Panc1 (cell line): Measurements from ENCODE around the gene MAP4K4. TPM values are rescaled to one million over a fixed set of nuclear protein-coding genes. Genes with fewer than 3 reads are reported as not detected.

Source experiments
- ATAC-seq: fragments of 200-7000 bp; cut with Tn5 transposase; 2 replicates; pipeline ENCODE4 v1.9.1; 2020; ENCODE audit warnings: mild to moderate bottlenecking, moderate library complexity
- BruUV-seq: library from RNA; stranded (reverse); fragments of 400-500 nt; replicated peaks from 2 replicates; lab custom pipeline; 2021; lab: Mats Ljungman, UMichigan
- CTCF ChIA-PET: fragments of 300-600 bp; sonication (Branson Sonifier 250); formaldehyde crosslinking; loops from one replicate; lab custom pipeline; 2022; ENCODE audit warnings: antibody characterized with exemption; lab: Charles Lee
- POLR2A ChIA-PET: fragments of 300-600 bp; sonication (Branson Sonifier 250); formaldehyde crosslinking; loops from one replicate; lab custom pipeline; 2022; ENCODE audit warnings: antibody characterized with exemption; lab: Charles Lee
- DNase-seq: peaks from one replicate; pipeline ENCODE4 v3.0.0-alpha.2; 2010; ENCODE audit warnings: low read depth, low spot score
- H3K27ac ChIP-seq: 2 replicates; pipeline ENCODE4 v1.5.1; 2011; ENCODE audit warnings: mild to moderate bottlenecking, low read length, inconsistent platforms
- H3K27me3 ChIP-seq: fragments of 200-500 bp; sonication (Bioruptor generic); 2 replicates; pipeline ENCODE4 v1.6.0; 2014; ENCODE audit warnings: low read length, inconsistent platforms; ENCODE audit not compliant: control insufficient read depth, insufficient read depth
- H3K36me3 ChIP-seq: fragments of 200-500 bp; sonication (Bioruptor generic); 2 replicates; pipeline ENCODE4 v1.5.1; 2014; ENCODE audit warnings: inconsistent platforms, mild to moderate bottlenecking, low read length, moderate library complexity; ENCODE audit not compliant: control insufficient read depth, insufficient read depth
- H3K4me1 ChIP-seq: 2 replicates; pipeline ENCODE4 v1.5.1; 2011; ENCODE audit warnings: inconsistent platforms, mild to moderate bottlenecking, low read length, moderate library complexity; ENCODE audit not compliant: control insufficient read depth, insufficient read depth
- H3K4me3 ChIP-seq, 2 experiments: 2 replicates each; pipeline ENCODE4 v1.5.1; 2011 to 2012; ENCODE audit warnings: low read depth in 2 of 2, low read length in 2 of 2, mild to moderate bottlenecking in 2 of 2, inconsistent platforms in 1 of 2, moderate library complexity in 1 of 2
- H3K9me3 ChIP-seq: fragments of 200-500 bp; sonication (Bioruptor generic); 2 replicates; pipeline ENCODE4 v1.5.1; 2014; ENCODE audit warnings: low read depth, mild to moderate bottlenecking, inconsistent platforms, low read length, moderate library complexity; ENCODE audit not compliant: control insufficient read depth, insufficient read depth
- POLR2AphosphoS5 ChIP-seq: IDR thresholded peaks from 2 replicates; pipeline ENCODE4 v1.6.1; 2012; ENCODE audit warnings: mild to moderate bottlenecking, low read depth, low read length, moderate library complexity
- SIN3A ChIP-seq: IDR thresholded peaks from 2 replicates; pipeline ENCODE4 v1.6.1; 2012; ENCODE audit warnings: low read depth, mild to moderate bottlenecking, low read length, moderate library complexity, borderline replicate concordance; ENCODE audit not compliant: insufficient read depth
- TCF7L2 ChIP-seq: IDR thresholded peaks from 2 replicates; pipeline ENCODE4 v1.6.1; 2011; ENCODE audit warnings: mild to moderate bottlenecking, low read depth, low read length, inconsistent platforms
- in situ Hi-C: cut with HindIII; loops from 2 replicates; pipeline ENCODE4 v1.10.0; 2016; ENCODE audit warnings: low sequenced_read_pairs, low pct_unique_long_range_greater_than_20kb
- intact Hi-C: fragments of 100-400 bp; cut with micrococcal nuclease; formaldehyde crosslinking; loops from one replicate; pipeline ENCODE4 v1.10.0; 2022; ENCODE audit not compliant: unreplicated experiment
- total RNA-seq: library from RNA; stranded (reverse); gene quantifications from one replicate; pipeline ENCODE4 v1.2.1, GENCODE V29; 2021; ENCODE audit not compliant: unreplicated experiment
- TF ChIP-seq, protein P1 (sequence below), 2 experiments: IDR thresholded peaks; 2 replicates each; pipeline ENCODE4 v1.6.1; 2011 to 2012; ENCODE audit warnings: low read depth in 2 of 2, control low read depth in 1 of 2, low read length in 1 of 2, mild to moderate bottlenecking in 1 of 2, moderate library complexity in 1 of 2; ENCODE audit not compliant: insufficient read depth in 1 of 2
- TF ChIP-seq, protein P2 (sequence below): fragments of 450-650 bp; IDR thresholded peaks from 2 replicates; pipeline ENCODE4 v1.5.1; 2017; ENCODE audit warnings: mild to moderate bottlenecking

Gene MAP4K4
- total RNA-seq, 1 experiment from 2014 or later = 68.5 TPM

GRCh38 chr2:101882769-101883307 lies 185.3 kb downstream of the MAP4K4 start:
- Histone ChIP-seq H3K36me3 (peaks cover 3% of the 10 kb centered on the region; the same call in 1 of the 2 replicates), H3K27me3 (no peaks in the 10 kb centered on the region), H3K9me3 (no peaks in the 10 kb centered on the region), H3K27ac (no peak overlapping the region), H3K4me3 (no peak overlapping the region), H3K4me1 (no peaks in the 10 kb centered on the region)
- DNase-seq = no peak
- ATAC-seq = no peak
- intact Hi-C loops = loop anchor here (5.0 kb wide), 1 partner anchor 359 kb away; no protein-coding TSS in a partner anchor
- CTCF ChIA-PET = no interaction called here
- TF ChIP-seq, protein P1, sequence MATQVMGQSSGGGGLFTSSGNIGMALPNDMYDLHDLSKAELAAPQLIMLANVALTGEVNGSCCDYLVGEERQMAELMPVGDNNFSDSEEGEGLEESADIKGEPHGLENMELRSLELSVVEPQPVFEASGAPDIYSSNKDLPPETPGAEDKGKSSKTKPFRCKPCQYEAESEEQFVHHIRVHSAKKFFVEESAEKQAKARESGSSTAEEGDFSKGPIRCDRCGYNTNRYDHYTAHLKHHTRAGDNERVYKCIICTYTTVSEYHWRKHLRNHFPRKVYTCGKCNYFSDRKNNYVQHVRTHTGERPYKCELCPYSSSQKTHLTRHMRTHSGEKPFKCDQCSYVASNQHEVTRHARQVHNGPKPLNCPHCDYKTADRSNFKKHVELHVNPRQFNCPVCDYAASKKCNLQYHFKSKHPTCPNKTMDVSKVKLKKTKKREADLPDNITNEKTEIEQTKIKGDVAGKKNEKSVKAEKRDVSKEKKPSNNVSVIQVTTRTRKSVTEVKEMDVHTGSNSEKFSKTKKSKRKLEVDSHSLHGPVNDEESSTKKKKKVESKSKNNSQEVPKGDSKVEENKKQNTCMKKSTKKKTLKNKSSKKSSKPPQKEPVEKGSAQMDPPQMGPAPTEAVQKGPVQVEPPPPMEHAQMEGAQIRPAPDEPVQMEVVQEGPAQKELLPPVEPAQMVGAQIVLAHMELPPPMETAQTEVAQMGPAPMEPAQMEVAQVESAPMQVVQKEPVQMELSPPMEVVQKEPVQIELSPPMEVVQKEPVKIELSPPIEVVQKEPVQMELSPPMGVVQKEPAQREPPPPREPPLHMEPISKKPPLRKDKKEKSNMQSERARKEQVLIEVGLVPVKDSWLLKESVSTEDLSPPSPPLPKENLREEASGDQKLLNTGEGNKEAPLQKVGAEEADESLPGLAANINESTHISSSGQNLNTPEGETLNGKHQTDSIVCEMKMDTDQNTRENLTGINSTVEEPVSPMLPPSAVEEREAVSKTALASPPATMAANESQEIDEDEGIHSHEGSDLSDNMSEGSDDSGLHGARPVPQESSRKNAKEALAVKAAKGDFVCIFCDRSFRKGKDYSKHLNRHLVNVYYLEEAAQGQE (IDR thresholded peaks at IDR 0.05; ENCODE audit: insufficient read depth in 1 of 2, low read depth in 2 of 2, low read length in 1 of 2) = no peak
- TF ChIP-seq POLR2AphosphoS5 (no peak), SIN3A (no peak), TCF7L2 (no peak)
- TF ChIP-seq, protein P2, sequence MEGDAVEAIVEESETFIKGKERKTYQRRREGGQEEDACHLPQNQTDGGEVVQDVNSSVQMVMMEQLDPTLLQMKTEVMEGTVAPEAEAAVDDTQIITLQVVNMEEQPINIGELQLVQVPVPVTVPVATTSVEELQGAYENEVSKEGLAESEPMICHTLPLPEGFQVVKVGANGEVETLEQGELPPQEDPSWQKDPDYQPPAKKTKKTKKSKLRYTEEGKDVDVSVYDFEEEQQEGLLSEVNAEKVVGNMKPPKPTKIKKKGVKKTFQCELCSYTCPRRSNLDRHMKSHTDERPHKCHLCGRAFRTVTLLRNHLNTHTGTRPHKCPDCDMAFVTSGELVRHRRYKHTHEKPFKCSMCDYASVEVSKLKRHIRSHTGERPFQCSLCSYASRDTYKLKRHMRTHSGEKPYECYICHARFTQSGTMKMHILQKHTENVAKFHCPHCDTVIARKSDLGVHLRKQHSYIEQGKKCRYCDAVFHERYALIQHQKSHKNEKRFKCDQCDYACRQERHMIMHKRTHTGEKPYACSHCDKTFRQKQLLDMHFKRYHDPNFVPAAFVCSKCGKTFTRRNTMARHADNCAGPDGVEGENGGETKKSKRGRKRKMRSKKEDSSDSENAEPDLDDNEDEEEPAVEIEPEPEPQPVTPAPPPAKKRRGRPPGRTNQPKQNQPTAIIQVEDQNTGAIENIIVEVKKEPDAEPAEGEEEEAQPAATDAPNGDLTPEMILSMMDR = no peak
- POLR2A ChIA-PET = no interaction called here
- BruUV-seq = no TSS peak
- in situ Hi-C loops = no loop called here

DNA sequence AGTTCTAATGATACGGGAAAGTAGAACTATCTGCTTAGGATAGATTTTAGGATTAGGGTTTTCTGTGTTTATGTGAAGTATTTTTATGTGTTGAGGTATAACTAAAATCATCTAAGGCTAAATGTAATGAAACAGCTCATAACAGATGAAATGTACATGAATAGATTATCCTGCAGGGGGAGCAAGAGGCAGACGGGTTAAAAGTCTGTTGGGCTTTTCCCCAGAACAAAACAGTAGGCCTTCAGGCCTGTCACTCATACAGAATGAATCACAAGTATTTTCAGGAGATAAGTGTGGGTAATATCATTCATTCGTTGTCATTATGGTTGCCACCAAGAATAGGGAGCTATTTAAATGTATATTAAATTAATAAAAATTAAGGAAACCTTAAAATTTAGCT lies 186.4 kb downstream of the MAP4K4 start:
- CTCF ChIA-PET = interaction anchor here (0.7 to 1.2 kb wide), 2 partner anchors 11 to 101 kb away, joined by 3 to 4 read pairs; no protein-coding TSS in a partner anchor
- Histone ChIP-seq H3K4me1 (no peaks in the 10 kb centered on the region), H3K27ac (no peak overlapping the region), H3K27me3 (no peaks in the 10 kb centered on the region), H3K9me3 (no peaks in the 10 kb centered on the region), H3K4me3 (no peak overlapping the region), H3K36me3 (peaks cover 2% of the 10 kb centered on the region; the same call in 1 of the 2 replicates)
- TF ChIP-seq, protein P2 = peak; percentile 65
- TF ChIP-seq TCF7L2 = no peak
- POLR2A ChIA-PET = no interaction called here
- ATAC-seq (0 out of 2 replicates have a peak, but pooled peaks have one; percentile 68), DNase-seq (no peak)
- intact Hi-C loops = loop anchor here (5.0 kb wide), 1 partner anchor 358 kb away; no protein-coding TSS in a partner anchor
- in situ Hi-C loops = no loop called here
- BruUV-seq = no TSS peak
